Esophagus muscularis mucosa (tissue), 4 donors: ENCODE data around the gene TTBK2.

ENCODE experiments used
- CTCF ChIP-seq, 3 experiments: fragments of 200-600 bp in 2 of 3; fragments of 450-650 bp in 1 of 3; sonication (generic) in 2 of 3; IDR thresholded peaks; one replicate each; pipeline ENCODE4 v1.5.1; 2017 to 2019; ENCODE audit warnings: antibody characterized with exemption in 3 of 3, mild to moderate bottlenecking in 2 of 3, moderate library complexity in 1 of 3
- EP300 ChIP-seq: sonication (generic); formaldehyde crosslinking; IDR thresholded peaks from one replicate; pipeline ENCODE4 v1.6.1; 2017; ENCODE audit warnings: antibody characterized with exemption
- POLR2A ChIP-seq: fragments of 450-650 bp; IDR thresholded peaks from one replicate; pipeline ENCODE4 v1.6.1; 2017; ENCODE audit warnings: antibody characterized with exemption, moderate library complexity, mild to moderate bottlenecking, low read depth
- POLR2AphosphoS5 ChIP-seq, 2 donors: sonication (generic); formaldehyde crosslinking; IDR thresholded peaks; one replicate each; pipeline ENCODE4 v1.6.1; 2017; ENCODE audit warnings: antibody characterized with exemption in 2 of 2

- TF ChIP-seq CTCF (IDR thresholded peaks at IDR 0.05) (no peak), EP300 (no peak), POLR2A (no peak), POLR2AphosphoS5 (IDR thresholded peaks at IDR 0.05) (no peak)
Measured at GRCh38 chr15:42932833-42933515, 12.4 kb upstream of the TTBK2 start.
